Measurements from ENCODE around the gene SMARCAD1.

- TF ChIP-seq CTCF (conservative IDR thresholded peaks at IDR 0.05) (no peak), ZFX (IDR thresholded peaks at IDR 0.05) (no peak)
Measured at GRCh38 chr4:94333866-94334265, 126.2 kb downstream of the SMARCAD1 start.

Measured in C4-2B (cell line).